Activated CD4-positive, alpha-beta T cell treated with anti-CD3 and anti-CD28 coated beads, Interleukin-2, amount 50 U/mL, for 24 hours (primary cell): ENCODE data around the gene PTCHD1.

Source experiments
- DNase-seq, 2 donors: peaks; one replicate each; pipeline ENCODE4 v3.0.0-alpha.2; 2020; ENCODE audit warnings: low read depth in 1 of 2, low spot score in 1 of 2

PTCHD1 gene

DNA sequence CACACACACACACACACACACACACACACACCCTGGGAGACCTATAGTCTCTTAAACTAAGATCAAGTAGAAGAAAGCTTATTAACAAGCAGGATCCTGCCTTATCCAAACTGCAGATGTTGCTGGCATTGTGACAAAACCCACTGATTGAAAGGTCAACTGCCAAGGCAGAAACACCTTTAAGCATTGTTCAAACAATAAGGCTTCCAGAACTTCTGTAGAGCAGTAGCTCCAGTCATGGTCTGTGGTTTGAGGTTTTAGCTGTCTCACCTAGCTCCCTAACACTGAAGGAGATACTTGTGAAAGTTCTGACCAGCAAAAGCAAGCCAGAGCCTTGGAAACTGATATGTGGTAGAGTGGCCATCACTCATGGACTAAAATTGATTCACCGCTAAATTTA is 59.8 kb downstream of the PTCHD1 start:
- DNase-seq = no peak

- no peak for DNase-seq
Observed at GRCh38 chrX:23396263-23396662, 61.6 kb downstream of the PTCHD1 start.

- no peak for DNase-seq
Observed at GRCh38 chrX:23398570-23398969, 63.9 kb downstream of the PTCHD1 start.

DNA sequence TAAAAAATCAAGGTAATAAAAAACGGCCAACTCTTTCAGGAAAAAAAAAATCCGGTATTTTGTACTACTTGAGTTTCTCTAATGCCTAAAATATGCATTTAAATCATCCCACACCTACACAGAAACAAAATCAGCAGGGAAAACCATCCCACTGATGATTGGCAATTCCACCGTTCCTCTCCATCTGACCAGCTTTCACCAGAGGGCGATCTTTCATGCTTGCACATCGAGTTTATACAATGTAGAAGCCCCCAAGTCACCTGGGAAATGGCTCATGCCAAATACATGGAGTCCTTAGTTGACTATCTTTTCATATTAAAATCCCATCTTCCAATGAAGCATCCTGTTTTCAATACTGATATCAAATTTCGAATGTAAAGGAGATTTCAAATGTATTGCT is 69.2 kb downstream of the PTCHD1 start:
- DNase-seq = no peak

GRCh38 chrX:23422912-23423311 is 88.3 kb downstream of the PTCHD1 start:
- no peak for DNase-seq

GRCh38 chrX:23434356-23434884 is 99.8 kb downstream of the PTCHD1 start:
- no peak for DNase-seq

DNA sequence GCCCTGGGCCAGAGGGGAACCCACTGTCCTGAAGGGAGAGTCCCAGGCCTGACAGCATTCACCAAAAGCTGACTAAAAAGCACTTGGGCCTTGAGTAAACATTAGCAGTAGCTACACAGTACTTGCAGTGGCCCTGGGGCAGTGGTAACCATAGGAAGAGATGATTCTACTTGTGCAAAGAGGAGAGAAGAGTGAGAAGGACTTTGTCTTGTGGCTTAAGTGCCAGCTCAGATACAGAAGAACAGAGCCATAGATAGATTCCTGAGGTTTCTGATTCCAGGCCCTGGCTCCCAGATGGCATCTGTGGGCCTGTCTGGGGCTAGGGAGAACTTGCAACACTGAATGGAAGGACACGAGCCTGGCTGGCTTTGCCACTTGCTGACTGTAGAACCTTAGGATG is 100.5 kb downstream of the PTCHD1 start:
- DNase-seq = no peak

DNA sequence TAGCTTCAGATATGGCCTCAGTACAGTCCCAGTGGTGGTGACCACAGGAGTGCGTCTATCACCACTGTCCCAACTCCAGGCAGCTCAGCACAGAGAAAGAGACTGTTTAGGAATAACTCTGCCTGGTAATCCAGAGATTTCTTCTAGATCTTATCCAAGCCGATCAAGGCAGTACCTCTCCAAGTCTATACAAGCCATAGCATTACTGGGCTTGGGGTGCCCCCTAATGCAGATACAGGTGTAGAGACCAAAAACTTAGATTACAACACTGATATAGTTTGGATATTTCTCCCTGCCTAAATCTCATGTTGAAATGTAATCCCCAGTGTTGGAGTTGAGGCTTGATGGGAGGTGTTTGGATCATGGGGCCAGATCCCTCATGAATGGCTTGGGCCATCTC is 100.9 kb downstream of the PTCHD1 start:
- no peak for DNase-seq

DNA sequence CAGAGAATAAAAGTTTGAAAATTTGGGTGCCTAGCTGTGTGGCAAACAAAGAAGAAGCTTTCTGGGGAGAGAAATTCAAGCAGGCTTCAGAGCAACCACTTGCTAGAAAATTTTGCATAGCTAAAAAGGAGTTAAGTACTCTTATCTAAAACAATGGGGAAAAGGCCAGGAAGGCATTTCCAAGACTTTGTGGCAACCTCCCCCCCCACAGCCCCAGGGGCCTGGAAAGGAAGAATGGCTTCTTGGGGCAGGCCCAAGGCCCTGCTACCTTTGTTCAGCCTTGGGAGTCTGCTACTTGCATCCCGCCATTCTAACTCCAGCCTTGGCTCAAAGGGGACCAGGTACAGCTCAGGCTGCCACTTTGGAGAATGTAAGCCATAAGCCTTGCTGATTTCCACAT is 102.2 kb downstream of the PTCHD1 start:
- no peak for DNase-seq

DNA sequence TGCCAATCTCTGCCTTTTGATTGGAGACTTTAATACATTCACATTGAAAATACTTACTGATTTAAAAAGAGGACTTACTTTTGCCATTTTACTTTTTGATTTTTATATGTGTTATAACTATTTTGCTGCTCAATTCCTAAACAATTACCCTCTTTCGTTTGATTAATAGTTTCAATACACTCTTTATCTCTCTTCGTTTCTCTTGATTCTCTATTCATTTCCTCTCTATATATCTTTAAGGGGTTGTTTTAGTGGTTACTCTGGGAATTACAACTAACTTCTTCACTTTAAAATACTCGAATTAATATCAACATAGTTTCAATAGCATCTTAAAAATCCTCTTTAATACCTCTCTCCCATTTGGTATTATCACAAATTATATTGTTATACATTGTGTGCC is 116.6 kb downstream of the PTCHD1 start:
- DNase-seq = no peak
